Measurements from ENCODE around the gene ANTXR2. TPM values are rescaled to one million over a fixed set of nuclear protein-coding genes. Genes with fewer than 3 reads are reported as not detected.

Gene ANTXR2
- total and polyA plus RNA-seq, 2 of the 13 experiments (the other 11 are each of a cell fraction or from before 2014, with no cell fraction given) = 4.6 to 14.5 TPM

- TF ChIP-seq MLXIP (CRISPR knock-in tag; IDR thresholded peaks at IDR 0.05; ENCODE audit: borderline replicate concordance) = no peak
- no peak for TF ChIP-seq KMT2B (CRISPR knock-in tag; IDR thresholded peaks at IDR 0.05)
- TF ChIP-seq, protein P1, sequence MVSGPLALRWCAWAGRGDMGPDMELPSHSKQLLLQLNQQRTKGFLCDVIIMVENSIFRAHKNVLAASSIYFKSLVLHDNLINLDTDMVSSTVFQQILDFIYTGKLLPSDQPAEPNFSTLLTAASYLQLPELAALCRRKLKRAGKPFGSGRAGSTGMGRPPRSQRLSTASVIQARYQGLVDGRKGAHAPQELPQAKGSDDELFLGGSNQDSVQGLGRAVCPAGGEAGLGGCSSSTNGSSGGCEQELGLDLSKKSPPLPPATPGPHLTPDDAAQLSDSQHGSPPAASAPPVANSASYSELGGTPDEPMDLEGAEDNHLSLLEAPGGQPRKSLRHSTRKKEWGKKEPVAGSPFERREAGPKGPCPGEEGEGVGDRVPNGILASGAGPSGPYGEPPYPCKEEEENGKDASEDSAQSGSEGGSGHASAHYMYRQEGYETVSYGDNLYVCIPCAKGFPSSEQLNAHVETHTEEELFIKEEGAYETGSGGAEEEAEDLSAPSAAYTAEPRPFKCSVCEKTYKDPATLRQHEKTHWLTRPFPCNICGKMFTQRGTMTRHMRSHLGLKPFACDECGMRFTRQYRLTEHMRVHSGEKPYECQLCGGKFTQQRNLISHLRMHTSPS (CRISPR knock-in tag; IDR thresholded peaks at IDR 0.05; ENCODE audit: low read depth) = no peak
- no peak for TF ChIP-seq RXRB (CRISPR knock-in tag; IDR thresholded peaks at IDR 0.05; ENCODE audit: borderline replicate concordance)
- no peak for TF ChIP-seq ZBTB7A (CRISPR knock-in tag; IDR thresholded peaks at IDR 0.05)
Measured at GRCh38 chr4:80060804-80061203, 12.2 kb downstream of the ANTXR2 start (continued).

GRCh38 chr4:80058740-80059139 is 14.3 kb downstream of the ANTXR2 start:
- ChIA-PET CTCF (ENCODE audit: low intra/inter-chr PET ratio, low total read pairs) (no interaction called here), POLR2A (no interaction called here)
- DNase-seq (ENCODE audit: low spot score) = no peak
- FAIRE-seq = no peak
- Histone ChIP-seq H3K27me3 (ENCODE audit: control insufficient read depth in 1 of 2, insufficient read depth in 2 of 2, low read length in 2 of 2) (no peaks in the 10 kb centered on the region; a peak in 1 of 5 replicates), H3K36me3 (replicated peaks in 1 of 2; ENCODE audit: control insufficient read depth in 1 of 2, insufficient read depth in 2 of 2, low read length in 2 of 2) (no peaks in the 10 kb centered on the region), H3K9me3 (ENCODE audit: low read length) (no peaks in the 10 kb centered on the region), H3K4me2 (ENCODE audit: low read depth, low read length) (no peak overlapping the region), H3K4me3 (replicated peaks in 1 of 3; ENCODE audit: insufficient read depth in 1 of 3, low read depth in 2 of 3, low read length in 3 of 3) (no peak overlapping the region), H4K20me1 (ENCODE audit: insufficient read depth, low read length) (no peaks in the 10 kb centered on the region), H3K27ac (ENCODE audit: extremely low read length, insufficient read depth, low read length) (no peak overlapping the region), H3K9ac (ENCODE audit: insufficient read depth, low read depth, low read length) (no peak overlapping the region), H3K79me2 (ENCODE audit: insufficient read depth, low read length) (no peaks in the 10 kb centered on the region), H2AFZ (ENCODE audit: low read length) (no peak overlapping the region), H3K4me1 (ENCODE audit: insufficient read depth, low read length) (peaks cover 10% of the 10 kb centered on the region)
- in situ Hi-C loops (cut with HindIII; ENCODE audit: extremely low pct_ligation_motif_present, low pct_unique_long_range_greater_than_20kb) (no loop called here), intact Hi-C loops (cut with micrococcal nuclease; ENCODE audit: unreplicated experiment) (no loop called here)
- 91% methylated on average over 2 of the region's 2 CpGs for WGBS (ENCODE audit: low lambda C conversion rate)
- ATAC-seq = no peak
- no TSS peak for BruUV-seq (replicated peaks)
- TF ChIP-seq RNF2 (conservative IDR thresholded peaks at IDR 0.05; ENCODE audit: low read depth) = no peak
- TF ChIP-seq HMGA1 (CRISPR knock-in tag; conservative IDR thresholded peaks at IDR 0.05) = no peak
- no peak for TF ChIP-seq AFF4 (CRISPR knock-in tag; IDR thresholded peaks at IDR 0.05)
- TF ChIP-seq MLXIP (CRISPR knock-in tag; IDR thresholded peaks at IDR 0.05; ENCODE audit: borderline replicate concordance) = no peak
- no peak for TF ChIP-seq SRY (CRISPR knock-in tag; IDR thresholded peaks at IDR 0.05)

All from HepG2 (cell line).